NCI-H1694 (cell line): ENCODE measurements around the gene FANCI.

ENCODE experiments used
- DNase-seq: peaks from one replicate; lab custom pipeline; 2025; lab: John Stamatoyannopoulos, UW

Gene FANCI

DNA sequence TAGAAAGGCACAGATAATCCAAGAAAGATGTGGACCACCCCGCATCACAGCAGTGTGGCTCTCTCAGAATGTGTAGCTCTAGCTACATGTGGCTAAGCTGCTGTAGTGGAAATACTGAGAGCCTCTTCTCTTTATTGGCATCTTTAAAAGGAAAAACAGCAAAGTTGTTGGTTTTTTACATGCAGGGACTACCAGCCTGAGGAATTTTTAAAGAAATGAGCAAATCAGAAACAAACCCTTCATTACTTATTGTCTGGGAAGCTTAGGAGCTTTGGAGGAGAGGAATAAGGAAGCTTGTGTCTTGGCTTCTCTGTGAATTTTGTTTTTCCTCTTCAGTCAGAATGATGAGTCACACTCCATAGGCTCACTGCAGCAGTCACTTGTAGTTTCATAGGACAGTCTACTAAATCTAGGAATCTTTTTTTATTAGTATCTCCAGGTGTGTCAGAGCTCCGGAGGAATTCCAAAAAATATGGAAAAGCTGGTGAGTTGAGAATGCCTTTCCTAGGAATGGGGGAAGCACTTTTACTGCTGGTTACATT, 63.3 kb downstream of the FANCI start:
- no peak for DNase-seq

DNA sequence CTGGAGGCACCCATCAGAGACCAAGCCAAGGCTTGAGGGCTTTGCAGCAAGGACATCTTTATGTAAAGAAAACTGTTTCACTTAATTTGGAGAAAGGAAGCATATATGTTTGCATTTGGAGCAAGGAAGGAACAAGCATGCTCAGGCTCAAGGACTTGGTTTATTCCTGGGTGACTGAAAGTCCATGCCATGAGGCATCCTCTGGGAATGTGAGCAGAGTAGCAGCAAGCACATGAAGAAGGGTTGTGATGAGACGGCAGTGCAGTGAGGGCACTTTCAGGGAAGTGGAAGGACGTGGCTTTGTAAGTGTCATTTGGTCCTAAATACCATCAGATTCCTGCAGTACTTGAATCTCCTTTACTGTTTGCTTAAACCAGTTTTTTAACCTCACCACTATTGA, 64.0 kb downstream of the FANCI start:
- no peak for DNase-seq

DNA sequence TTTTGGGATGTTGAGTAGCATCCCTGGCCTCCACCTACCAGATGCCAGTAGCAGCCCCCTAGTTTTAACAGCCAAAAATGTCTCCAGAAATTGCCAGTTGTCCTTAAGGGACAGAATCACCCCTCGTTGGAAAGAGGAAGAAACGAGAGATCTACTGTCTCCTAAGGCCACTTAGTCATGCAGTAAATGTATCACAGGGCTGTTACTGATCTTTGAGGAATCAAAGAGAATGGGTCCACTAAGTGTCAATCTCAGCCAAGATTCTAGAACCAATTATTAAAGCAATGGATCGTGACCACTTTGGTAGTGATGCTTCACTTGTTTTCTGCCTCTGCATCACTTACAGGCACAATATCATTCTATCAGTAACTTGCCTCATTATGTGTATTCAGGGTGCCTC, 64.5 kb downstream of the FANCI start:
- no peak for DNase-seq

DNA sequence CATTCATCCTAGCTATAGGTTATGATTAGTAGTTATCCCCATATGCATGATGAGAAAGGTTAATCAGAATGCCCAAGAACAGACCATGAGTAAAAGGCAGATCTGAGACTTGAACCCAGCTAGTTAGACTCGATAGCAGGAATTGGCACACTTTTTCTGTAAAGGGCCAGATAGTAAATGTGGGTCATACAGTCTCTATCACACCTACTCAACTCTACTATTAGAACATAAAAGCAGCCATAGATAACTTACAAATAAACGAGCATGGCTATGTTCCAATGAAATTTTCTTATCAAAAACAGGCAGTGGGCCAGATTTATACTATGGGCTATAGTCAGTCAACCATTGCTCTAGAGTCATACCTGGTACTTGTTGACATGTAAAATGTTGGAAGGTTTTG, 66.2 kb downstream of the FANCI start:
- no peak for DNase-seq

DNA sequence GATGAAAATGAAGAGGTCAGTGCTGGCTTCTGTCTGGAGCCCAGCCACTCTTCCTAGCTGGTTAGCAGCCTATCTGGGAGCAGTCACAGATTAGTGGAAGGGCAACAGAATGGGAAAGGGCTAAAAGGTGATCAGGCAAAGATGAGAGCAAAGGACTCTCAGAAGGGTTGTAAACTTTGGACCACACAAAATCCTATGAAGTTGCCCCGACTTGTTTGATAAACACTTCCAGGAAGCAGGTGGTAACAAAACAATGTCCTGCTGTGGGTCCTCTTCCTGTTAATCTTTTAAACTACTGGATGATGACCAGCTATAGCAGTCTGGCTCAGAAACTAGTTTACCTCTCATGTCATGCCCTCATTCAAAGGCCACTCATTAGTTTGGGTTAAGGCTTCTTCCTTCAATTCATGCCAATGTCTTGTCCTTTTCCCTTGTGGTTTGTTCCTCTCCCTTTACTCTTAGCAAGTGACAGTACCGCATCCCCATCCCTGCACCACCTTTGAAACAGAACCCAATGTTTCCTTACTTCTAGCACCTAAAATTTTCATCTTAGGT, 71.7 kb downstream of the FANCI start:
- DNase-seq: no peak

DNA sequence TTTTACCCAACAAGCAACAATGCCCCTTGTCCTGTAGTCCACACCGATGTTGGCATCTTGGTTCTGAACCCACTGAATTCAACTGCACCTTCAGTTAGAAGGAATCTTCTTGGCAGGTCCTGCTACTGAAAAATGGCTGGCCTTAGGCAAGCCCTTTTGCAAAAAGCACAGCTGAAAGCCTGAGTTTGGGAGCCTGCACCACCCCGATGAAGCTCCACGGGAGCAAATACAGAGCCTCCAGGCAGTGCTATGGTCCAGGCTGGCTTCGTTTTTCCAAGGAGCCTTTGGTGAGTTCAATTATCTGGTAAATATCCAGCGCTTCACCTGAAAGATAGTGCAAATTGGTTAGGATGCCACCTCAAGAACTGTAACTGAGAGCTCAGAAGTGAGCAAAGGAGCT, 72.7 kb downstream of the FANCI start:
- no peak for DNase-seq

DNA sequence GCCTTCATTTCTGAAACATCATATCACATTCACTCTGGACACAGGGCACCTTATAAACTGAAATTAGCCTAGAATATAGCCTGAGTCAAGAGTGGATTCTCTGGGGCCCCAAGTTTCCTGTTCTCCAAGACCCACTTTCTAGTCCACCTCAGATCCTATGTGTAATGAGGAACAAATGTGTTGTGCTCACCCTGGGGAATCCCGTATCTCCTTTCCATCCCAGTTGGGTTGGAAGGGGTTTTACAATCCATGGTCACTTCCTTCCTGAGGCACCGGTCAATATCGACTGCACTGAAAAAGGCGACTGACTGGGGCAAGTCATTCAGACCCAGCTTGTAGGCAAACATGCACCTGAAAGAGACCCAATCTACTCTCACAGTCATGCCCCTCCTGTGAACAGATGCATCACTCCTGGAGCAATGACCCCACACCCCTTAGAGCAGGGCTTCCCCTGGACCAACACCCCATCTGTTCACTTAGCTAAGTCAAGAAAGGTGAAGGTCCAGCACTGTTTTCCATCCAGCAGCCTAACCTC, 73.5 kb downstream of the FANCI start:
- no peak for DNase-seq

DNA sequence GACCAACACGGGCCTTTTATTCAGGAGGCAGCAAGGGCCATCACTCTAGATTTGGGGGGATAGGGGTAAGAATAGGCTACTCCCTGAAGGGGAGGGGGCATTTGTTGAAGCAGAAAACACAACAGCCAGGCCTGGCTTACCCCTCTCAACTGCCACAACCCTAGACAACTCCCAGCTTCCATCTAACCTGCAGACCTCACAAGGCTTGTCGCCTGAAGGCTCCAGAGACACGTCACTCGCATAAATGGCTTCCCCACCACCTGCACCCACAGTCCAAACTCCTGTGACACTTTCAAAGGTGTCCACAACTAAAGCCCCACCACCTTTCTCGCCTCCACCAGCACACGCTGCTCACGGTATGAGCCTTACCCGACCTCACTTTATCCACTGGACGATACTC, 75.9 kb downstream of the FANCI start:
- DNase-seq: no peak

DNA sequence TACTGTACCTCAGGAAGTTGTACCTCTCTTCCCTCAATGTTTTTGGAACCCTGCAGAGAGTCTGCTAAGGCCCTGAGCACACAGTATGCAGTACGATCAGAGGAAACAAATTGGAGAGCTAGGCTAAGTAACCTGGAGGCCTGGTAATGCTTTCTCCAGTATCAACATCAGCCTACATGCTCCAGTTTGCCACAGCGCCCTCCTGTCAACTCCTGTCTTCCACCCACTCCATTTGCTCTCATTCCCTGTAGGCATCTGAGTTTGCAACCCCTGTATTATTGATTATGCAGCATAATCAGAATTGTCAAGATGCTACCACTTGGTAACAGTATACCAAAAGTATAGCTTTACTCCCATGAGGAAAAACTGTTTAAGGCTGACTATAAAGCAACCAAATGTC, 76.4 kb downstream of the FANCI start:
- no peak for DNase-seq

DNA sequence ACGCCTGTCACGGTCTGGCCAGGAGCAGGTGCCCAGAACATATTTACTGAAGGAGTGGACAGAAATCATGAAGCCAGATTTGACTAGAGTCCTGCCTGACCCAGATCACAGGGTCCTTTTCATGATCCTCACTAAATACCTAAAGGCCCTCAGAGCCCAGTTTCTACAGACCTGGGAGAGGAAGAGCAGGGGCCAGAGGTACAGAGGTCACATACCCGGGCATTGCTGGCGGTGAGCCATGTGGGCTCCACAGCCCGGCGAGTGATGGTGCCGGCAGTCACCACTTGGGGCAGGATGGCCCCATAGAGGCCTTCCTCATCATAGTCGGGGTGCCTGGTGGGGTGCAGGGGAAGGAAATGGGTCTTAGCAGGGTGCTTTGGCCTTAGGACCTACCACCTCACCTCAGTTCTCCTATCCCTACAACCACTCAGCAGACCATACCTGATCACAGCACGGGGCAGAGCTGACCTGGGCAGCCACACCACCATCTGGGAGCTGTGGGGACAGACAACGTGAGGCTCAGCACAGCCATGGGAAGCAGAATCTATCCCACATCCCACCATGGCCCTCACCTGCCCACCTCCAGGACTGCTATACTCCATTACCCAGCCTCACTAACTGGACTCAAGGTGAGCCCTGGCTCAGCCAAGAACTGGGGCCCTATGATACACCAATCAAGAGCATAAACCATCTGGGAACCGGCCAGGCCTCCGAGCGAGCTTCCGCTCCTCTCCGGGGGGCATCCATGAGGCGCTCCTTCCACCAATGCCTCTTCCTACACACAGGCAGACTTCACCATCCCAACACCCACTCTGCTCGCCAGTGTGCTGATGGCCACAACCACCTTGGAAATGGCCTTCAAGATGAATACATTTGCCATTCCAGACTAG, 78.0 kb downstream of the FANCI start:
- DNase-seq: no peak

DNA sequence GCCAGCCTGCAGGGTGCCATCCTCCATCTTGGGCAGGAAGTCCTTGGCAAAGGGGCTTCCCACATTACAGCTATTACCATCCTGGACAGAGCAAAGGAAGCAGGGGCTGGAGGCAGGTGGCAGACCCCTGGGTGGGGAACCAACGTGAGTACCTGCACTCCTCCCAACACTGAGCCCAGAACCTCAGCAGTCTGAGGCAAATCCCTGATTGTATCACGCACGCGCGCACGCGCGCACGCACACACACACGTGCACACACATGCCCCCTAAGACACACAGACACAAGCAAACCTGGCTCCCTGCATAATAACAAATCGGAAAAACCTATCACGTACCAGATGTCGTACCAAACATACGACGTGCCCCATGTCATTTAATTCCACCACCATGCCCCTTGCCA, 79.0 kb downstream of the FANCI start:
- DNase-seq: no peak

DNA sequence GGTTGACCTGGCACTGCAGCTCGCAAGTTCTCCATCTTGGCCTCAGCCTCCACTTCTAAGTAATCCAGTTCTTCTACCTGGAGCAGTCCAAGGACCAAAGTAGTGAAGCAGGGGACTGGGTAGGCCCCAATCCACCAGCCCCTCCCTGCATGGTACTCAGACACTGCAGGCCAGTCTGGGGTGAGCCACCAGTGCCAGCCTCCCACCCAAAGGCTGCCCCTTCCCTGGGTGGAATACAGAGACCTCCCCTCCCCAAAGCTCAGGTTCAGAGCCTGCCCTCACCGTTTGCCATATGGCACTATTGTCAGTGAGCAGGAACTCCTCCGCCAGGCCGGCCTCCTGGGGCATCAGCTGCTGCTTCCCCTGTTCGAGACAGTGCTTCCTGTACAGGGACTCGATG, 80.0 kb downstream of the FANCI start:
- no peak for DNase-seq

DNA sequence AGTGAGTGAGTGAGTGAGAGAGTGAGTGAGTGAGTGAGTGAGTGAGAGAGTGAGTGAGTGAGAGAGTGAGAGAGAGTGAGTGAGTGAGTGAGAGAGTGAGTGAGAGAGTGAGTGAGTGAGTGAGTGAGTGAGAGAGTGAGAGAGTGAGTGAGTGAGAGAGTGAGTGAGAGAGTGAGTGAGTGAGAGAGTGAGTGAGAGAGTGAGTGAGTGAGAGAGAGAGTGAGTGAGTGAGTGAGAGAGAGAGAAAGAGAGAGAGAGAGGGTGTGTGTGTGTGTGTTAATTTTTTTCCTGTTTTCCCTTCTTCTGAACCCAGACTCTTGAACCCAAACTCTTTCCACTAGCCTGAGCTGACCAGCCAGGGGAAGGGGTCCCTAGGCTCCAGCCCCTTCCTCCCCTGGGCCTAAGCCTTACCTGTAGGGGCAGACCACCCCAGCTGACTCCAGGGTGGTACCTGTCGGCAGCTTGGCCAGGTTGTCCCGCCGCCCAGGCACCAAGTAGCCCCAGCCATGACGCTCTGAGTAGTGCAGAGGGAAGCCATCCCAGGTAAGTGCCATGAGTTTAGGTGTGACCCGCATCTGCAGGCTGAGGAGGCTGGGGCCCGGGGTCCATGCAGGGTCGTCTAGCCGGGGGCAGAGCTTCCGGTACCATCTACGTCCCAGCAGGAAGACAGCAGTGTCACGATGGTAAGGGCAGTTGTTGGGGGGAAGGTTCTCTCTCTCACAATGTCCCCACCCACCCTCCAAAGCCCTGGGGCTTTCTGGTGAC, 81.4 kb downstream of the FANCI start:
- DNase-seq: no peak

DNA sequence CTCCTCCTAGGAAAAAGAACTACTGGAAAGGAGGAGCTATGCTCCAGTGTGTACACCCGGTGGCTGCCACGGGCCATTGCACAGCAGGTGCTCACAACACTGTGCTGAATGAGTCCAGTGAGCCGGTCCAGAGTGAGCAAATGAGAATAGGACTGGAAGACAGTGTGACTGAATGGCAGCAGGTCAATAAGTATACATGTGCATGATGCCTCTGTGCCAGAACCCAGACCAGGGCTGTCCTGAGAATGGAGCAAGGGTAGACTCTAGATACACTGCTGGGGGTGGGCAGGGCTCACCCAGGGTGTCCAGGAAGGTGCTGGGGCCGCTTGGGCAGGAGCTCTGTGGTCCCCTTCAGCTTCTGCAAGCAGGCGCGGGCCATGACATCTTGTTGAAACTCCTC, 82.5 kb downstream of the FANCI start:
- DNase-seq: no peak

DNA sequence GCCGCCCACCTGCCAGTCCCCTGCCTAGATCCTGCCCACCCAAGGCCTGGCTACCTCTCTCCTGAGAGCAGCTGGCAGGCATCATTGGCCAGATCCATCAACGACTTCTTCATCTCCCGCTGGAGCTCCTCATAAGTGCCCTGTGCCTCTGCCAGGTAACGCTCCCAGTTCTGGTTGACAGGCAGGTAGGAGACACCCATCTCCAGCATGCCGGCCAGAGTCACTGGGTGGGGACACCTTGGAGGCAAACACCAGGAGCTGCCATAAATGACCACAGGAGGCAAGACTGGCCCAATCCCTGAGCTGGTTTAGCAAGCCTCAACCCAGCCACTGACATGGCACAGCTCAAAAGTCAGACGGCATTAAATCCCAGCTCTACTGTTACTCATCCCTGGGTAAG, 83.3 kb downstream of the FANCI start:
- DNase-seq: no peak

DNA sequence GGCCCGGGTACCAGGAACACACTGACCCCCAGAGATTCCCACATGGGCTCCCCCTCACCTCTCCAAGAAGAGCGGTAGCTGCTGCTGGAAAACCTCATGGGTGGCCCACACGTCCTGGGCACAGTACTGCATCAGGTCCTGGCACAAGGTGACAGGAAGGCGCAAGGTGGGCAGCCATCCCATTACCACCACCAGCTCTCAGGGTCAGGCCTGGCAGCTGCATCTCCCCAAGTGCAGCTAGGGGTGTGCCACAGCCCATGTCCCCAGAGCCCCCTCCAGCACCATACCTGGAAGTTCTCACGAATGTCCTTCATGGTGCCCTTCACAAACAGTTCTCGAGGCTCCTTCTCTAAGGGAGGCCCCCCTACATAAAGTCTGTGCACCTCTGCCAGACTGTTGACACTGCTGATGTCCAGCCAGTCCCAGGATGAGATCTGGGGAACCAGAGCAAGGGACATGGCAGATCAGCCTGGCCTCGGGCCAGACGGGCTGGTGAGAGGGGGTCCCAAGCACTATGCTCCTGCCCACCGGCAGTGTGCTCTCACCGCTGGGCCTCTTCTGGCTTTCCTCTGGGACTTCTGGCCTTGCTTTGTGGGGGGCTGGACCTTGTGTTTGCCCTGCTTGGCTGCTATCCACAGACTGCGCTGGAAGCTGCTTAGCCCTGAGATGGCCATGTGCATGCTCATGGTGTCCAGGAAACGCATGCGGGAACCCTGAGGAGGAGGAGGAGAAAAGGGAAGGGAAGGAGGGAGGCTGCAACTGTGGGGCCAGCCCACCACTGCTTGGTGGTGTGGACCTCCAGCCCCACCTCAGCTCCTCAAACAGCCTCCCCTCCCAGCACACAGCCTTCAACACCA, 84.8 kb downstream of the FANCI start:
- no peak for DNase-seq

DNA sequence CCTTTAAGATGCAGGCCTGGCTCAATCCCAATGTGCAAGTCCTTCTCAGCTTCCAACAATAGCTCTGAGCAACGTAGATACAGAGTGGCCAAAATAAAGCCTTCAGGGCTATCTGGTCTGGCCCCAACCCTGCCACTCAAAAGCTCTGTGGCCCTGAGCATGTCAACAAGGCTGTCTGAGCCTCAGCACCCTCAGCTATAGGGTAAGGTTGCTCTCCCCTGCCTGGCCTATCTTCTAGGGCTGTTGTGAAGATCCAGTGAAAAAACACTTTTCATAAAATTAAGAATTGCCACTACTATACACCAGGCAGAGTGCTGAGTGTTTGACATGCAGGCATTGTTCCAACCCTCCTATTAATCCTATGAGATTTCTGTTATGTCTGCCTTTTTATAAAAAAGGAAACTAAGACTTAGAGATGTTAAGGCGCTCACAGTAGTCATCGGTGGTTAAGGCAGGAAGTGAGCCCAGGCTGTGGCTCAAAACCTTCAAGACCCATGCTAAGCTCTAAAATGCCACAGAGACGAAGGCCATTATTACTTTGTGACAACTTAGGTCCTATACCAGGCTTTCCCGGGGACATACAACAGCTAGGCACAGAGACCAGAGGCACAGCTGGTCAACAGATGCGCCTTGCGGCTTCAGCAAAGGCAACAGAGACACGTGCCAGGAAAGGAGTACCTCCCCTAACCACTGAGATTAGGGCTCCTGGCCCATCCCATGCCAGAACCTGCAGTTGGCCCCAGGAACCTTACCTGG, 85.7 kb downstream of the FANCI start:
- no peak for DNase-seq

DNA sequence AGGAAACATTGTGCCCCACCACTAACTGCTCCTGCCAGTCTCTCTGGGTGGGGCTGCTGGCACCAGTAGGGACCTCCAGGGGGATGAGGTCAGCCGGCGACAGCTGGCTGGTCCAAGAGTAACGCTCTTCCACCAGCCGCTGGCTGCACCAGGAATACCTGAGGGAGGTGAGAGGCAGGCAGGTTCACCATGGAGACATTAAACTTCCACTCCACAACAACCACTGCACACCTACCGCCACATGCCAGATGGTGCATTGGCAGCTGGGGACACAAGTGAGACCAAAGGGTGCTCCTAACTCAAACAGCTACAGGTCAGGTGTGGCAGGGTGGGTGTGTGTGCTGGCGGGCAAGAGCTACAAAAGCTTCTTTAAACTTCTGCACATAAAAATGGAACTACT, 86.3 kb downstream of the FANCI start:
- no peak for DNase-seq

DNA sequence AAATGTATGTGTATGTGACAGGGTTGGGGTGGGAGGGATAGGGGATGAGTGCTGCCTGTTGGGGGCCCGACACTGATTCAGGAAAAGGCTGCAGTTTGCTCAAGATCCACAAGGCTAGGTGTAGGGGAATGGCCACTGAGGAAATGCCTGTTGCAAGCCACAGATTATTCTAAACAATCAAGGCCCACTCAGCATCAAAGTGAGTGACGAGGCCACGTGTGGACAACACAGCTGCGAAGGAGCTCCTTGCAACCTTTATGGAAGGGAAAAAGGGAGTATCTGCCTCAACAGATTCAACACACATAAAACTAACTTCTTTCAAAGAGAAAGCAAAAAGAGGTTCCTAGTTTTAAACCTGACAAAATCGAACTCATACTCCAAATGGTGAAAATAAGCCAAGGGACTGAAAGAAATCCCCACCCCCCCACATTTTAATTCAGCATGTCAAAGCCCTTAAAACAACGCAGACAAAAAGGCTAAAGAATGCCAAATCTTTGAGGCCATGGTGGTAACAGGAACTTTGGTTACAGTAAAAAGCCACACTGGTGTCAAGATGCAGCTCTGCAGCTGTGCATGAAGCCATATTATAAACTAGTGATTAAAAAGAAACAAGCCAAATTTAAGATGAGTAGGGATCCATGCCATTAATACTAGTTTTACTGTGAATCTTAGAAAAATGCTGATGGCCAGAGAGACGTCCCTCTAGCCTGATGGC, 87.3 kb downstream of the FANCI start:
- no peak for DNase-seq

DNA sequence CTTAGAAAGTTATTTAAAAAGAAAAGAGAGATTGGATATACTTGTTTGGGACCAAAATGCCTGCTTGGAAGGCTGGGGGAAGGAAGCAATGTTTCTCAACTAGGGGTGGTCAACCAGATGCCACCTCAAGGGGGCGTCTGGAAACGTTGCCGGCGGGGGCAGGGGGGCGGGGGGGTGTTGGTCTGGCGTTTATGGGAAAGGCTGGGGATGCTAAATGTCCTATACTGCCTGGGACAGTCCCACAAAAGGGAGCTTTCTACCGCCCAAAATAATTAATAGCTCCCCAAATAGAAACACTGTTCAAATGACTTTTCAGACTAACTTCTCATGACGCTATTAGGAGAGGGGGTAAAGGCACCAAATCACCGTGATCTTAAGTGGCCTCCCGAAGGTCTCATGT, 88.7 kb downstream of the FANCI start:
- DNase-seq: no peak
